WTC11 (cell line): ENCODE results near the gene ICA1.

ENCODE experiments used
- ELF4 ChIP-seq: sonication (generic); formaldehyde crosslinking; IDR thresholded peaks from 2 replicates; pipeline ENCODE4 v1.8.1; 2022; ENCODE audit warnings: low read depth, mild to moderate bottlenecking, moderate library complexity, missing genetic modification reagents
- KAT7 ChIP-seq: sonication (generic); formaldehyde crosslinking; IDR thresholded peaks from 2 replicates; pipeline ENCODE4 v1.8.1; 2023; ENCODE audit warnings: missing genetic modification reagents, mild to moderate bottlenecking, borderline replicate concordance
- TF ChIP-seq, protein P1 (sequence below): sonication (generic); formaldehyde crosslinking; IDR thresholded peaks from 2 replicates; pipeline ENCODE4 v1.8.1; 2023; ENCODE audit warnings: mild to moderate bottlenecking, missing genetic modification reagents, moderate library complexity
- TF ChIP-seq, protein P2 (sequence below): sonication (generic); formaldehyde crosslinking; IDR thresholded peaks from 2 replicates; pipeline ENCODE4 v1.8.1; 2022; ENCODE audit warnings: missing genetic modification reagents, borderline replicate concordance

DNA sequence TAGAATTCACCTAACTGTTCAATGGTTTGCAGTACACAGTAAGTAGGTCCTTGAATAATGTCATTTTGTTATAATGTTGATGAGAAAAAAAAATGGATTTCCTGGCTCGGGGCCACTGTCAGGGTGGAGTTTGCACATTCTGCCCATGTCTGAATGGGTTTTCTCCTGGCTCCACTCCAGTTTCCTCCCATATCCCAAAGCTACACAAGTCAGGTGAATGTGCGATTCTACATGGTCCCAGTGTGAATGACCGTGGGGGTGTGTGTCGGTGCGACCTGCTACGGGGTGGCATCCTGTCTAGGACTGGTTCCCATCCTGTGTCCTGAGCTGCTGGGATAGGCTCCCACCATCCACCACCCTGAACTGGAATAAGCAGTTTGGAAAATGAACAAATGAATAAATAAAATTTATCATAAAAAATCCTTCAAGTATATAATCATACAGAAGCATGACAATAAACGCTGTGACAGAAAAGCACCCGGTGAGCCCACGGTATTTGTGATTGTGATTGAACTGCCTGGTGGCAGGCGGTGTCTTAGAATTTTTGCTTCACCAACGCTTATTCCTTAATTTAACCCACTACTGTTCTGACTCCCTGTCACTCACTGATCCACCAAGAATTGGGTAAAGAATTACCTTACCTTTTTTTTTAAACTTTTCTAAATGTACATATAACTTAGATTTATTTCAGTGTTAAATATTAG, 114.1 kb downstream of the ICA1 start:
- TF ChIP-seq ELF4 (no peak), KAT7 (CRISPR knock-in tag) (no peak)
- TF ChIP-seq, protein P1, sequence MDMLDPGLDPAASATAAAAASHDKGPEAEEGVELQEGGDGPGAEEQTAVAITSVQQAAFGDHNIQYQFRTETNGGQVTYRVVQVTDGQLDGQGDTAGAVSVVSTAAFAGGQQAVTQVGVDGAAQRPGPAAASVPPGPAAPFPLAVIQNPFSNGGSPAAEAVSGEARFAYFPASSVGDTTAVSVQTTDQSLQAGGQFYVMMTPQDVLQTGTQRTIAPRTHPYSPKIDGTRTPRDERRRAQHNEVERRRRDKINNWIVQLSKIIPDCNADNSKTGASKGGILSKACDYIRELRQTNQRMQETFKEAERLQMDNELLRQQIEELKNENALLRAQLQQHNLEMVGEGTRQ: no peak
- TF ChIP-seq, protein P2, sequence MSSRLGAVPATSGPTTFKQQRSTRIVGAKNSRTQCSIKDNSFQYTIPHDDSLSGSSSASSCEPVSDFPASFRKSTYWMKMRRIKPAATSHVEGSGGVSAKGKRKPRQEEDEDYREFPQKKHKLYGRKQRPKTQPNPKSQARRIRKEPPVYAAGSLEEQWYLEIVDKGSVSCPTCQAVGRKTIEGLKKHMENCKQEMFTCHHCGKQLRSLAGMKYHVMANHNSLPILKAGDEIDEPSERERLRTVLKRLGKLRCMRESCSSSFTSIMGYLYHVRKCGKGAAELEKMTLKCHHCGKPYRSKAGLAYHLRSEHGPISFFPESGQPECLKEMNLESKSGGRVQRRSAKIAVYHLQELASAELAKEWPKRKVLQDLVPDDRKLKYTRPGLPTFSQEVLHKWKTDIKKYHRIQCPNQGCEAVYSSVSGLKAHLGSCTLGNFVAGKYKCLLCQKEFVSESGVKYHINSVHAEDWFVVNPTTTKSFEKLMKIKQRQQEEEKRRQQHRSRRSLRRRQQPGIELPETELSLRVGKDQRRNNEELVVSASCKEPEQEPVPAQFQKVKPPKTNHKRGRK (CRISPR knock-in tag): no peak
